ENCODE results near the gene SRPK2.
"Not testable (repeated sequence)": the region's sequence is repeated elsewhere in the genome, so short reads cannot be mapped to it uniquely, and the experiment has no call there.

The SRPK2 gene

DNA sequence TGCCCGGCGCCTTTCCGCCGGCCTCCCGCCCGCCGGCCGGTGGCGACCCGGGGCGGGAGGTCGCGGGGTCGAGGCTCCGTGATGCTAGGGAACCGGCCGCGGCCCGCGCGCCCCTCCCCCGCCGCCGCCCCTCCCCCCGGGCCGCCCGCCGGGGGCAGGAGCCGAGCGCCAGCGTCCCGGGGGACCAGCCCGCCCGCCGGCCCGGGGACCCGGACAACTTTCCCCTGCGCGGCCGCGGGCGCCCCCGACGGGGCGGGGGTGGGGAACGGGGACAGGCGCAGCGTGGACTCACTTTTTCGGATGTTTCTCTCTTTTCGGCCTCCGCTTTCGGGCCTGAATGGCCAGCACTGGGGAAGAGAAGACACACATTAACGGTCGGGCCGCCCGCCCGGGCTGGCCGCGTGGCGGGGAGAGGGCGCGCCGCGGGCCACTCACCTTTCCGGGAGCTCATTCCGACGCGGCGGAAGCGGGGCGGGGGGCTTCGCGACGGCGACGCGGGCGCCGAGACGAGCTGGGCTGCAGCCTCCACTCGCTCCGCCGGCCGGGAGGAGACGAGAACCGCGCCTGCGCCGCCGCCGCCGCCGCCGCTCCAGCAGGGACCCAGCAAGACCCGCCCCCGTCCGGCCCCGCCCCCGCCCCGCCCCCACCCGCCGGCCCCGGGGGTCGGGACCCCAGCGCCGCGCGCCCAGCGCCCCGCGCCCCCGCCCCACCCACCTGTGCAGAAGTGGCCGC is at the start of gene SRPK2:
TSS of gene SRPK2 (minus strand) at position 566 of the 732 bp plus-strand sequence.
- DNase-seq (ENCODE audit: low spot score), result peak; percentile 71
- ATAC-seq (ENCODE audit: low read depth), result peak; percentile 71
- Histone ChIP-seq H3K36me3 (ENCODE audit: low read depth) (no peaks in the 10 kb centered on the region), H3K4me1 (ENCODE audit: insufficient read depth, poor library complexity, severe bottlenecking) (peaks cover 6% of the 10 kb centered on the region), H3K27me3 (ENCODE audit: insufficient read depth, poor library complexity, severe bottlenecking) (no peaks in the 10 kb centered on the region), H3K27ac (ENCODE audit: poor library complexity, severe bottlenecking) (peak within 1 kb of the TSS; percentile 52), H3K9me3 (ENCODE audit: severe bottlenecking) (no peaks in the 10 kb centered on the region), H3K4me3 (ENCODE audit: severe bottlenecking) (peak within 1 kb of the TSS; percentile 80)
- TF ChIP-seq, protein P1, sequence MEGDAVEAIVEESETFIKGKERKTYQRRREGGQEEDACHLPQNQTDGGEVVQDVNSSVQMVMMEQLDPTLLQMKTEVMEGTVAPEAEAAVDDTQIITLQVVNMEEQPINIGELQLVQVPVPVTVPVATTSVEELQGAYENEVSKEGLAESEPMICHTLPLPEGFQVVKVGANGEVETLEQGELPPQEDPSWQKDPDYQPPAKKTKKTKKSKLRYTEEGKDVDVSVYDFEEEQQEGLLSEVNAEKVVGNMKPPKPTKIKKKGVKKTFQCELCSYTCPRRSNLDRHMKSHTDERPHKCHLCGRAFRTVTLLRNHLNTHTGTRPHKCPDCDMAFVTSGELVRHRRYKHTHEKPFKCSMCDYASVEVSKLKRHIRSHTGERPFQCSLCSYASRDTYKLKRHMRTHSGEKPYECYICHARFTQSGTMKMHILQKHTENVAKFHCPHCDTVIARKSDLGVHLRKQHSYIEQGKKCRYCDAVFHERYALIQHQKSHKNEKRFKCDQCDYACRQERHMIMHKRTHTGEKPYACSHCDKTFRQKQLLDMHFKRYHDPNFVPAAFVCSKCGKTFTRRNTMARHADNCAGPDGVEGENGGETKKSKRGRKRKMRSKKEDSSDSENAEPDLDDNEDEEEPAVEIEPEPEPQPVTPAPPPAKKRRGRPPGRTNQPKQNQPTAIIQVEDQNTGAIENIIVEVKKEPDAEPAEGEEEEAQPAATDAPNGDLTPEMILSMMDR (IDR thresholded peaks at IDR 0.05; ENCODE audit: poor library complexity, severe bottlenecking), result no peak

DNA sequence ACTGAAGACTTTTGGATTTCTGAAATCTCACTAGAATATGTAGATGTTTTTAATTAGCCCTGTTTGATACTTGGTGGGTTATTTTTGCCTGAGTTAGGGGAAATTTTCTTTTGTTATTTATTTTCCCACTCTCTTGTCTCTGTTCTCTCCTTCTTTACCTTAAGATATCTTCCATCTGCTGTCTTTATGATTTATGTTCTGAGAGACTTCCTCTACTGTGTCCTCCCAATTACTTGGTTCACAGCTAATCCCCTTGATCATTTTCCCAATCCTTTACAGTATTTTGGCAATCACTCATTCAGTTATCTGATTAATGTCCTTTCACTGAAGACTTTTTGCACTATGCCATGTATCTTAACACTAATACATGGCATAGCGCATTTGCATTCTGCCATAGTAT is 49.5 kb upstream of the SRPK2 start:
- TF ChIP-seq, protein P1 (IDR thresholded peaks at IDR 0.05; ENCODE audit: poor library complexity, severe bottlenecking), result no peak
- H3K27me3 ChIP-seq (ENCODE audit: insufficient read depth, poor library complexity, severe bottlenecking), result no peaks in the 10 kb centered on the region
- no peaks in the 10 kb centered on the region for H3K9me3 ChIP-seq (ENCODE audit: severe bottlenecking)
- ATAC-seq (ENCODE audit: low read depth) (no peak), DNase-seq (ENCODE audit: low spot score) (no peak)
- peaks cover 6% of the 10 kb centered on the region for H3K4me1 ChIP-seq (ENCODE audit: insufficient read depth, poor library complexity, severe bottlenecking)
- H3K27ac ChIP-seq (ENCODE audit: poor library complexity, severe bottlenecking), result peak overlapping the region; percentile 68
- no peak overlapping the region for H3K4me3 ChIP-seq (ENCODE audit: severe bottlenecking)
- no peaks in the 10 kb centered on the region for H3K36me3 ChIP-seq (ENCODE audit: low read depth)

DNA sequence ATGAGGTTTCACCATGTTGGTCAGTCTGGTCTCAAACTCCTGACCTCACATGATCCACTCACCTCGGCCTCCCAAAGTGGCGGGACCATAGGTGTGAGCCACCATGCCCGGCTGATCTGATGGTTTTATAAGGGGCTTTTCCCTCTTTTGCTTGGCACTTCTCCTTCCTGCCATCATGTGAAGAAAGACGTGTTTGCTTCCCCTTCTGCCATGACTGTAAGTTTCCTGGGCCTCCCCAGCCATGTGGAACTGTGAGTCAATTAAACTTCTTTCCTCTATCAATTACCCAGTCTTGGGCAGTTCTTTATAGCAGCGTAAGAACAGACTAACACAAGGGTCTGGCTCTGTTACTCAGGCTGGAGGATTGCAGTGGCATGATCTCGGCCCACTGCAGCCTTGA is 48.6 kb upstream of the SRPK2 start:
- not testable (repeated sequence) for H3K9me3 ChIP-seq (ENCODE audit: severe bottlenecking); ATAC-seq (ENCODE audit: low read depth); H3K4me1 ChIP-seq (ENCODE audit: insufficient read depth, poor library complexity, severe bottlenecking); H3K27me3 ChIP-seq (ENCODE audit: insufficient read depth, poor library complexity, severe bottlenecking); H3K27ac ChIP-seq (ENCODE audit: poor library complexity, severe bottlenecking); H3K36me3 ChIP-seq (ENCODE audit: low read depth); H3K4me3 ChIP-seq (ENCODE audit: severe bottlenecking); DNase-seq (ENCODE audit: low spot score)

DNA sequence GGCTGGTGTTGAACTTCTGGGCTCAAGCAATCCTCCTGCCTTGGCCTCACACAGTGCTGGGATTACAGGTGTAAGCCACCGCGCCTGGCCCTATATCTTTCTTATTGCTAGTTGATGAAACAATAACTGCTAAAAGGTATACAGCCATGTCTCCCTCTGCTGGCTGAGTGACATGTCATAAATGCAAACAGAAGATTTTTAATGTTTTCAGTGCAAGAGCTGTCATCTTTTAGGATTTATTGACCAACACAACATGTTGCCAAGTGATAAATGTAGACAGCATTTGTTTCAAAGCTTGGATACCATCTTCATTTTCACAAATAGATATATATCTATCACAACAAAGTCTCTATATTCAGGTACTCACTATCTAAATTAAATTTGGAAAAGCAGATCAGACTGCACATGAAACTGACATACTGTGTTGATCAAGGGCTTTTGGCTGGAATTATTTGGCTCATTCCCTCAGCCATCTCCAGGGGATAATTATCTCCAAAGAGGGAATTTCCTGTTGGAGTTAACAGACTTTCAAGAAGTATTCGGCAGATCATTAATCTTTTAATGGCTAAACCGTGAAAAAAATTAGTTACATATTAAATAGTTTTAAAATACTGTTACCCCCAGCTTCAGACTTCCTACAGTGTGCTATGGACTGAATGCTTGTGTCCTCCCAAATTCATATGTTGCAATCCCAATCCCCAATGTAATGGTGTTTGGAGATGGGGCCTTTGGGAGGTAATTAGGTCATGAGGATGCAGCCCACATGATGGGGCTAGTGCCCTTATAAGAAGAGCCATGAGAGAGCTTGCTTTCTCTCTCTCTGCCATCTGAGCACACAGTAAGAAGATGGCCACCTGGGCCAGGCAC is 41.3 kb upstream of the SRPK2 start:
- no peaks in the 10 kb centered on the region for H3K9me3 ChIP-seq (ENCODE audit: severe bottlenecking)
- no peaks in the 10 kb centered on the region for H3K36me3 ChIP-seq (ENCODE audit: low read depth)
- H3K4me3 ChIP-seq (ENCODE audit: severe bottlenecking), result no peak overlapping the region
- H3K27me3 ChIP-seq (ENCODE audit: insufficient read depth, poor library complexity, severe bottlenecking), result no peaks in the 10 kb centered on the region
- no peak overlapping the region for H3K27ac ChIP-seq (ENCODE audit: poor library complexity, severe bottlenecking)
- no peak for DNase-seq (ENCODE audit: low spot score)
- peak; percentile 69 for ATAC-seq (ENCODE audit: low read depth)
- no peaks in the 10 kb centered on the region for H3K4me1 ChIP-seq (ENCODE audit: insufficient read depth, poor library complexity, severe bottlenecking)
- TF ChIP-seq, protein P1 (IDR thresholded peaks at IDR 0.05; ENCODE audit: poor library complexity, severe bottlenecking), result peak; percentile 85

DNA sequence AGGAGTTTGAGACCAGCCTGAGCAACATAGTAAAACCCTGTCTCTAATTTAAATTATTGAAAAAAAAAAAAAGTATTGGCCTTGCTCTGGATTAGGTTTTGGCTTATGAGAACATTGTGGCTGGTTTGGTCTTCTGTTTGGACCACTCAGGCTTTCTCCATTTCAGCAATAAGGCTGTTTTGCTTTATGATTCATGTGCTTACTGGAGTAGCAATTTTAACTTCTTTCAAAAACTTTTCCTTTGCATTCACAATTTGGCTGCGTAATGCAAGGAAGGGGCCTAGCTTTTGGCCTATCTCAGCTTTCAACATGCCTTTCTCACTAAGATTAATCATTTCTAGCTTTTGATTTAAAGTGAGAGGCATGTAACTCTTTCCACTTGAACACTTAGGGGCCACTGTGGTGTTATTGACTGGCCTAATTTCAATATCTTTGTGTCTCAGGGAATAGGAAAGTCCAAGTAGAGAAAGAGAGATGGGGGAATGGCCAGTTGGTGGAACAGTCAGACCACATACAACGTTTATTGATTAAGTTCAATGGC is 38.0 kb upstream of the SRPK2 start:
- H3K4me3 ChIP-seq (ENCODE audit: severe bottlenecking), result no peak overlapping the region
- no peak for DNase-seq (ENCODE audit: low spot score)
- ATAC-seq (ENCODE audit: low read depth), result no peak

More for the DNA sequence above, 38.0 kb upstream of the SRPK2 start:
- no peaks in the 10 kb centered on the region for H3K27me3 ChIP-seq (ENCODE audit: insufficient read depth, poor library complexity, severe bottlenecking)
- H3K4me1 ChIP-seq (ENCODE audit: insufficient read depth, poor library complexity, severe bottlenecking), result no peaks in the 10 kb centered on the region
- H3K9me3 ChIP-seq (ENCODE audit: severe bottlenecking), result no peaks in the 10 kb centered on the region
- TF ChIP-seq, protein P1 (IDR thresholded peaks at IDR 0.05; ENCODE audit: poor library complexity, severe bottlenecking), result no peak
- no peak overlapping the region for H3K27ac ChIP-seq (ENCODE audit: poor library complexity, severe bottlenecking)
- H3K36me3 ChIP-seq (ENCODE audit: low read depth), result no peaks in the 10 kb centered on the region
